GM13977 (cell line): ENCODE results near the gene HSPA4.

ENCODE experiments used
- DNase-seq: peaks from one replicate; pipeline ENCODE4 v3.0.0; 2012; ENCODE audit warnings: low spot score
- in situ Hi-C: fragments of 300-500 bp; cut with MboI; formaldehyde crosslinking; loops from one replicate; pipeline ENCODE4 v1.12.0; 2022; ENCODE audit warnings: low sequenced_read_pairs, low pct_unique_long_range_greater_than_20kb, mixed read lengths, inconsistent platforms; ENCODE audit not compliant: unreplicated experiment
- TF ChIP-seq, protein P1 (sequence below): IDR thresholded peaks from 2 replicates; pipeline ENCODE4 v1.5.1; 2012; ENCODE audit warnings: mild to moderate bottlenecking, control low read depth; ENCODE audit not compliant: insufficient read depth; ENCODE audit errors: extremely low read depth, missing control alignments

Gene HSPA4

DNA sequence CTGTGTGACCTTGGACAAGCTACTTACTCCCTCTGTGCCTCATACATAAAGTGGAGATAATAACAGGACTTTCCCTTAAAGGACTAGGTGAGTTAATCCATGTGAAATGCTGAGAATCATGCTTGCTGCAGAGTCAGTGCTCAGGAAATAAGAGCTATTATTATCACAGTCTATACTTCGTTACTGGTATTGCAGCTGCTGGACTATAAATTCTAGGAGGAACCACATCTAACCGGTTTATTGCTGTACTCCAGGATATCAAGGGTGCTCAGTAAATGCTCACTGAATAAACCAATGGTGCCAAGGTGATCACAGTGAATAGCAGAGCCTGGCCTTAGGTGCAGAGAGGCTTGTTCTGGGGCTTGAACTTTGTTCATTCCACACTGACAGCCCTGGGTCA lies 69.3 kb downstream of the HSPA4 start:
- in situ Hi-C loops, result loop anchor here (25.0 kb wide), 1 partner anchor 166 kb away; no protein-coding TSS in a partner anchor
- no peak for DNase-seq
- TF ChIP-seq, protein P1, sequence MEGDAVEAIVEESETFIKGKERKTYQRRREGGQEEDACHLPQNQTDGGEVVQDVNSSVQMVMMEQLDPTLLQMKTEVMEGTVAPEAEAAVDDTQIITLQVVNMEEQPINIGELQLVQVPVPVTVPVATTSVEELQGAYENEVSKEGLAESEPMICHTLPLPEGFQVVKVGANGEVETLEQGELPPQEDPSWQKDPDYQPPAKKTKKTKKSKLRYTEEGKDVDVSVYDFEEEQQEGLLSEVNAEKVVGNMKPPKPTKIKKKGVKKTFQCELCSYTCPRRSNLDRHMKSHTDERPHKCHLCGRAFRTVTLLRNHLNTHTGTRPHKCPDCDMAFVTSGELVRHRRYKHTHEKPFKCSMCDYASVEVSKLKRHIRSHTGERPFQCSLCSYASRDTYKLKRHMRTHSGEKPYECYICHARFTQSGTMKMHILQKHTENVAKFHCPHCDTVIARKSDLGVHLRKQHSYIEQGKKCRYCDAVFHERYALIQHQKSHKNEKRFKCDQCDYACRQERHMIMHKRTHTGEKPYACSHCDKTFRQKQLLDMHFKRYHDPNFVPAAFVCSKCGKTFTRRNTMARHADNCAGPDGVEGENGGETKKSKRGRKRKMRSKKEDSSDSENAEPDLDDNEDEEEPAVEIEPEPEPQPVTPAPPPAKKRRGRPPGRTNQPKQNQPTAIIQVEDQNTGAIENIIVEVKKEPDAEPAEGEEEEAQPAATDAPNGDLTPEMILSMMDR, result no peak

DNA sequence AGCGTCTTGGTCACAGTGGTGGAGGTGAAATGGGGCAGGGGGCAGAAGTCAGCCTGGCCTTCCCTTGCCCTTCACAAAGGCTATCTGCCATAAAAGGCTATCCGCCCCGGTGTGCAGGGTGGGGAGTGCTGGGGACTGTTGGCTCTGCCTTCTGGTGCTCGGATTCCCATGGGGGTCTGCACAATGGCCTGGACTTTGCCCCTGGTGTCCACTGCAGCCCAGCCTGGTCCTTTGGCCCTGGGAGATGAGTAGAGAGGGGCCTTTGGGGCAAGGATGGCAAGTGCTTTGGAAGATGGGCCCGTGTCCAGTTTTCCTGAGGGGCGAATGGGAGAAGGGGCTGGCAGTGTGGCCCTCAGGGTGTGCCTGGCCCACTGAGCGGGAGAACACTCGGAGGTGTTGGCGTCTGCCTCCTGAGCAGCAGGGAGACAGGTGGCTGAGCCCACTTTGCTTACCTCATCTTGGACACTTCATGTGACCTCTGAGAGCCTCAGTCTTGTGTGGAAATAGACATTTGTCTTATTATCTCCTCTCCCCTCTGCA lies 69.9 kb downstream of the HSPA4 start:
- DNase-seq, result no peak
- in situ Hi-C loops, result loop anchor here (25.0 kb wide), 1 partner anchor 166 kb away; no protein-coding TSS in a partner anchor

GRCh38 chr5:133122711-133123110 lies 70.9 kb downstream of the HSPA4 start:
- in situ Hi-C loops, result loop anchor here (25.0 kb wide), 1 partner anchor 165 kb away; no protein-coding TSS in a partner anchor
- no peak for DNase-seq
- TF ChIP-seq, protein P1, result no peak

More for the DNA sequence above, 69.9 kb downstream of the HSPA4 start:
- TF ChIP-seq, protein P1, result no peak

DNA sequence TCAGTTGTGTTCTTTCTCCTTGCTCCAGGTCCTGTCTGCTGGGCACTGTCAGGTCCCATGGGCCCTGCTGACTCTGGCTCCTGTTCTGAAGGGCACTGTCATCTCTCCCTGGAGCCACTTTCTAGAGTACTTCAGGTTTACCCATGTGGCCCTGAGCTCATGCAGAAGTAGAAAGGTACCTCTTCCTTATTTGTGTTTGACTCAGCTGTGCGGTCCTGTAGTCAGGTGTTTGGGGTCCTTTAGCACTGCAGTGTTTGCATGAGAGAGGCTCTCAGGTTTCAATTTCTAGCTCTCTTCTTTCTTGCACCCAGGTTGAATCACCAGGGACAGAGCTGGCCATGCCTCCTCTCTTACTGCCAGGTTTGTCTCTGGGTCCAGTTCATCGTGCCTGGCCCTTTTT lies 71.5 kb downstream of the HSPA4 start:
- in situ Hi-C loops, result loop anchor here (25.0 kb wide), 1 partner anchor 164 kb away; no protein-coding TSS in a partner anchor

GRCh38 chr5:133124891-133125290 lies 73.1 kb downstream of the HSPA4 start:
- in situ Hi-C loops, result loop anchor here (25.0 kb wide), 1 partner anchor 162 kb away; no protein-coding TSS in a partner anchor
- TF ChIP-seq, protein P1, result no peak
- no peak for DNase-seq

More for the DNA sequence above, 71.5 kb downstream of the HSPA4 start:
- no peak for DNase-seq
- TF ChIP-seq, protein P1, result no peak

DNA sequence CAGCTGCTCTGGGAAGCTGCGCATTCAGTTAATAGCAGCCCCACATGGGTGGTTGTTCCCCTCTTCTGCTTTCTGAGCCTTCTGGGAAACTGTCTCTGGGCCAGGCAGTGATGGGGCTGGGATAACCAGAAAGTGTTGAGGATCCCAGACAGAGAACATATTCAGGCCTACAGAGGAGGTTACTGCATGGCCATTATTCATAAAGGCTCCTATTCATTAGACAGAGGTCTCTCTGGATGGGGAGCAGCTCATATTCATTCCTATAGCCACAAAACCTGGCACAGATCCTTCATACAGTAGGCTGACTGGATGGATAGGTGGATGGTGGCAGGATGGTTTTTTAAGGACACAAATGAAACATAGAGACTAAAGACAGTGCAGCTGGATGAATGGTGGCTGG lies 76.3 kb downstream of the HSPA4 start:
- in situ Hi-C loops, result no loop called here
- TF ChIP-seq, protein P1, result no peak
- no peak for DNase-seq
